GM10248 (cell line): Measurements from ENCODE around the gene UBE2E3.
"Not testable (repeated sequence)": the region's sequence is repeated elsewhere in the genome, so short reads cannot be mapped to it uniquely, and the experiment has no call there.

ENCODE experiments used
- CTCF ChIA-PET: fragments of 300-600 bp; sonication (Branson Sonifier 250); formaldehyde crosslinking; extraction: SDS; loops from one replicate; lab custom pipeline; 2021; ENCODE audit warnings: antibody characterized with exemption; lab: Yijun Ruan, JAX
- POLR2A ChIA-PET: fragments of 350-650 bp; sonication (Branson Sonifier 250); formaldehyde crosslinking; extraction: SDS; loops from one replicate; lab custom pipeline; 2020; ENCODE audit warnings: antibody characterized with exemption; lab: Yijun Ruan, JAX
- DNase-seq: peaks from one replicate; pipeline ENCODE4 v3.0.0; 2012; ENCODE audit errors: extremely low spot score
- TF ChIP-seq, protein P1 (sequence below): IDR thresholded peaks from 2 replicates; pipeline ENCODE4 v1.5.1; 2012; ENCODE audit warnings: mild to moderate bottlenecking, low read depth; ENCODE audit errors: extremely low read depth, missing control alignments, control extremely low read depth

UBE2E3 gene

DNA sequence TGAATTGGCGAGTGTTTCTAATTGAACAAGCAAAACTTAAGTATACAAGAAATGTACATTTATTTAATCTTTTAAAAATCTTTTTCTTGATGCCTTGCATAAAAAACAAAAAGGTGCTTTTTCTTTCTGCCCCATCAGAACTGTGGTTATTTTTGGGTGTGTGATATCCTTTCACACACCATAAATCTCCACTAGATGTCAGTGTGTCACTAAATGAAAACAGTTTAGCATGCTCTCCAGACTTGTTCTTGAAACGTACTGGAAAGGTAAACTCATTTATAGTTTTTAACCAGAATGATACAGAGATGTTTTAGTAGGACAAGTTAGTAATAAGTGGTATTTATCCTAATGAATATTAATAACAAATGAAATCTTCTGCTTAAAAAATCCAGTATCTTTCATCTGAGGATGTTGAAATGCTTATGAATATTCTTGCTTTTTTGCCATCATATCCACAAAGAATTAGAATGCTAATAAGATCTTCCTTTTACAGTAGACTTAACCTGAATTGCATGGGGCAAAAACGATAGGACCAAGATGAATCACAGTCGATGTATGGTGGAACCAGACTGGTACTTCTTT, 96.8 kb downstream of the UBE2E3 start:
- DNase-seq, result peak; percentile 35
- ChIA-PET CTCF (interaction anchor here (0.7 to 1.5 kb wide), 8 partner anchors 8 to 638 kb away, joined by 3 to 8 read pairs (median 3); no protein-coding TSS in a partner anchor), POLR2A (no interaction called here)
- TF ChIP-seq, protein P1, sequence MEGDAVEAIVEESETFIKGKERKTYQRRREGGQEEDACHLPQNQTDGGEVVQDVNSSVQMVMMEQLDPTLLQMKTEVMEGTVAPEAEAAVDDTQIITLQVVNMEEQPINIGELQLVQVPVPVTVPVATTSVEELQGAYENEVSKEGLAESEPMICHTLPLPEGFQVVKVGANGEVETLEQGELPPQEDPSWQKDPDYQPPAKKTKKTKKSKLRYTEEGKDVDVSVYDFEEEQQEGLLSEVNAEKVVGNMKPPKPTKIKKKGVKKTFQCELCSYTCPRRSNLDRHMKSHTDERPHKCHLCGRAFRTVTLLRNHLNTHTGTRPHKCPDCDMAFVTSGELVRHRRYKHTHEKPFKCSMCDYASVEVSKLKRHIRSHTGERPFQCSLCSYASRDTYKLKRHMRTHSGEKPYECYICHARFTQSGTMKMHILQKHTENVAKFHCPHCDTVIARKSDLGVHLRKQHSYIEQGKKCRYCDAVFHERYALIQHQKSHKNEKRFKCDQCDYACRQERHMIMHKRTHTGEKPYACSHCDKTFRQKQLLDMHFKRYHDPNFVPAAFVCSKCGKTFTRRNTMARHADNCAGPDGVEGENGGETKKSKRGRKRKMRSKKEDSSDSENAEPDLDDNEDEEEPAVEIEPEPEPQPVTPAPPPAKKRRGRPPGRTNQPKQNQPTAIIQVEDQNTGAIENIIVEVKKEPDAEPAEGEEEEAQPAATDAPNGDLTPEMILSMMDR, result peak; percentile 72

DNA sequence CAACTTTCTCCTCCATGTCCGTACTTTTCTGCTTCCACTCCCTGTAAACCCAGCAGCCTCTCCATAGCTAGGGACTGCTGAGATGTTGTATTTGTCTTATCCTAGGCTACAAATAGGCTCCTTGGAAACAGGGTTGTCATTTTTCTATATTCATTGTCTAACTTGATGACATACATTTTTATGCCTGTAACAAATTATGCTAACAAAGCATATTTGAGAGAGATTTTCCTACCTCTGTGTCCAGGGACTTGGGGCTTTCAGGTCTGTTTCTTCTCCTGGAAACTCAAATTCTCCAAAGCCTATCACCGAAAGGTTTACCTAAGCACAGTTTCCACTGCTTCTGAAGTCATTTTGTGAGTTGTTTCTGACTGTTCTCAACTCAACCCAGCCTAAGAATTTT, 102.7 kb downstream of the UBE2E3 start:
- TF ChIP-seq, protein P1, result no peak
- DNase-seq, result no peak
- ChIA-PET POLR2A (no interaction called here), CTCF (interaction anchor here (1.6 to 4.8 kb wide), 6 partner anchors 14 to 632 kb away, joined by 3 to 26 read pairs (median 6); partner anchors contain the start of genes CERKL and ITGA4)

DNA sequence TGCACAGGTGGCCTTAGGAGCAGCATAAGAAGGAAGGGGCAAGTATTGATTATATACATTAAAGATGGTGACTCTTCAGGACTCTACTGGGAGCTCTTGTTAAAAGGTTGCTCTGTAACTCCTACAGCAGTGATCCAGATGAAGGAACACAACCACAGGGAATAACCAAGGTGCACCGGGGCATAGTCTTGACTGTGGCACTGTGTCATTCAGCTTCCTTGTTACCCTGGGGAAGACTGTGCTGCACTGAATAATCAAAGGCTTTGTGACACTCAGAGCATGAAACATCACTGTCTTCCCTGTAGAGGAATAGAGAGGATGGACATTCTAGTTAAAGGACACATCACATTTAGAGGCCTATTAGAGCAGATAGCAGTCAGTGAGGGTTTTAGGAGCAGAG, 105.3 kb downstream of the UBE2E3 start:
- CTCF ChIA-PET, result interaction anchor here (1.0 to 2.7 kb wide), 8 partner anchors 8 to 962 kb away, joined by 3 to 11 read pairs (median 3); no protein-coding TSS in a partner anchor
- TF ChIP-seq, protein P1, result no peak
- no peak for DNase-seq
- POLR2A ChIA-PET, result no interaction called here

DNA sequence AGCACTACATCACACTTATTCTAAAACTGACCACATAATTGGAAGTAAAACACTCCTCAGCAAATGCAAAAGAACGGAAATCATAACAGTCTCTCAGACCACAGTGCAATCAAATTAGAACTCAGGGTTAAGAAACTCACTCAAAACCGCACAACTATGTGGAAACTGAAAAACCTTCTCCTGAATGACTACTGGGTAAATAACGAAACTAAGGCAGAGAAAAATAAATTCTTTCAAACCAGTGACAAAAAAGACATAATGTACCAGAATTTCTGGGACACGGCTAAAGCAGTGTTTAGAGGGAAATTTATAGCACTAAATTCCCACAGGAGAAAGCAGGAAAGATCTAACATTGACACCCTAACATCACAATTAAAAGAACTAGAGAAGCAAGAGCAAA, 111.5 kb downstream of the UBE2E3 start:
- POLR2A ChIA-PET, DNase-seq: not testable (repeated sequence)
- CTCF ChIA-PET, result interaction anchor here (1.1 kb wide), 1 partner anchor 14 kb away, joined by 4 read pairs; no protein-coding TSS in a partner anchor

DNA sequence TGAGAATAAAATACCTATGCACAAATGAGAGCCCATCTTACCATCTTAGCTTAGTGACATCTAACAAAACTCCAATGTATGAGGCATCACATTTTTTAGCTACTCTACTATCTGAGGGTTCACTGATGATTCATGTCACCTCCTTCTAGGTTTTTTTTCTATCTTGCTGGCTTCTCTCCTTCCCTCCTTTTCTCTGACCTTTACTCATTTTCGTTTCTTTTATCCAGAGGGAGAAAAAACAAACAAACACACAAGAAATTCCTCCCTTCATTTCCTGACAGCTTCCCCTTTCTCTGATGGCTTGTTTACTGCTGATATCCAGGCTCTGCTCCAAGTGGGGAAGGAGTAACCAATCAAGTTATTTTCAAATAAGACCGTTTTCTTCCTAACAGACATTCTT, 115.1 kb downstream of the UBE2E3 start:
- ChIA-PET CTCF (no interaction called here), POLR2A (no interaction called here)
- TF ChIP-seq, protein P1, result no peak
- DNase-seq, result no peak

DNA sequence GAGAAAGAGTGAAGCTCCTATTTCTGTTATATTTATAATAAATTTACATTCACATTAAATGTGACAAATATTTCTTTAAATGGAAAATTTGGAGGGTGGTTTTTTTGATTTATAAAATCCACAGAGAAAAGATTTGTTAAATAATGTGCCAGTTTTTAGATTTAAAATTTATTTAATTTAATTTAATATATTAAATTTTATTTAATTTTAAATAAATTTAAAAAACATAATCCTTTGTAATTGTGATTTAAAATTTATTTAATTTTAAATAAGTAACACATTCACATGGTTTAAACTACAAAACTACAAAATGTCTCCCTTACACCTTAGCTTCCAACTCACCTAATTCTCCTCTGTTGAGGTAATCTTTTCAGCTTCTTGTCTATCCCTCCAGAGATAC, 123.3 kb downstream of the UBE2E3 start:
- DNase-seq, result no peak
- CTCF ChIA-PET, result interaction anchor here (0.8 to 4.1 kb wide), 15 partner anchors 11 to 611 kb away, joined by 3 to 34 read pairs (median 4); partner anchors contain the start of gene ITGA4
- TF ChIP-seq, protein P1, result no peak
- POLR2A ChIA-PET, result no interaction called here

DNA sequence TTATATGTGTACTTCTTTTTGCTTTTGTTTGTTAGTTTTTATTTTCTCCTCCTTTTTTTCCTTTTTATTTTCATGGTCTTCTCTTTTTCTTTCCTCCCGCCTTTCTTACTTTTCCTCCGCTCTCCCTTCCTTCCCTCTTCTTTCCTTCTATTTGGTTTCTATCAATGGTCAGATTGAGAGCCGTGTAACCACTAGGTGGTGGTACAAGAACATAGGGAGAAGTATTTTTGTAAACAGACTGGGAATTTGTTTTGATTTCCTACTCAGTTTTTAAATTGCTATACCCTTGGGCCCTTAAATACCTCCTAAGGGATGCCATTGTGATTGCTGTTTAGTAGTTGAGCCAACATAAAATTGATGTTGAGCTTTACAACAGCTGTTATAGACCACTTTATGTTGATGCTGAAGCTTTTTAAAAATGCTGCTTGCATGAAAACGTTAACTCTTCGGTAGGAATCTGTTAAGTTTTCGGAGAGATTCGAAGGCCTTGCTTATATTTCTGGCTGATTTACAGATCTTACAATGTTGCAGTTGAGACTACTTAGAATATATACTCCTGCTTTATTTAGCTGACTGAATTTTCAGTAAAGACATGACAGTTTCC, 124.2 kb downstream of the UBE2E3 start:
- TF ChIP-seq, protein P1, result peak; percentile 77
- DNase-seq, result no peak
- ChIA-PET POLR2A (no interaction called here), CTCF (interaction anchor here (0.6 to 4.1 kb wide), 41 partner anchors 11 to 610 kb away, joined by 3 to 34 read pairs (median 4); partner anchors contain the start of gene ITGA4)
